ENCODE results near the gene PARP15.

DNA sequence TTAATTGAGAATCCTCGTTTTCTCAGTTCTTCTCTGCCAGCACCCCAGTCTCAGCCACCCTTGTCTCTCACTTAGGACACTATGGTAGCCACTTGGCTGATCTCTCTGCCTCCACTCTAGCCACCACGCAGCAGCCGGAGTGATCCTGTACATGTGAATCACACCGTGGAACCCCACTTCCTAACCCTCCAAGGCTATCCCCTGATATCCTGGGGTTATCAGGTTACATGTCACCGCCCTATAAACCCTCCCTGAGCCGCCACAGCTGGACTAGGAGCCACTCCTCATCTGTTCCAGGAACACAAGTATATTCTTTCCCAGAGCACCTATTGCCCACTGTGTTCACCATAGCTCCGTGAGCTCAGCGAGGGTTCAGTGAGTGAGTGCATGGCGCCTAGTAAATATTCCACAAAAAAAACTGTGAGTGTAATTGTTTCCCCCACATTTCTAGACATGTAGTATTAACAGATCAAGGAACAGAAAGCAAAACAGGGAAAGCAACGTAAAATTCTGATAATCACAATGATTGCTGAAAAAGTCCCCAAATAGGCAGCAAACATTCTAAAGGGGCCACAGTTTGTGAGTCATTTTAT is 102.5 kb downstream of the PARP15 start:
- TF ChIP-seq POLR2AphosphoS5 (IDR thresholded peaks at IDR 0.05) = no peak
- TF ChIP-seq, protein P1, sequence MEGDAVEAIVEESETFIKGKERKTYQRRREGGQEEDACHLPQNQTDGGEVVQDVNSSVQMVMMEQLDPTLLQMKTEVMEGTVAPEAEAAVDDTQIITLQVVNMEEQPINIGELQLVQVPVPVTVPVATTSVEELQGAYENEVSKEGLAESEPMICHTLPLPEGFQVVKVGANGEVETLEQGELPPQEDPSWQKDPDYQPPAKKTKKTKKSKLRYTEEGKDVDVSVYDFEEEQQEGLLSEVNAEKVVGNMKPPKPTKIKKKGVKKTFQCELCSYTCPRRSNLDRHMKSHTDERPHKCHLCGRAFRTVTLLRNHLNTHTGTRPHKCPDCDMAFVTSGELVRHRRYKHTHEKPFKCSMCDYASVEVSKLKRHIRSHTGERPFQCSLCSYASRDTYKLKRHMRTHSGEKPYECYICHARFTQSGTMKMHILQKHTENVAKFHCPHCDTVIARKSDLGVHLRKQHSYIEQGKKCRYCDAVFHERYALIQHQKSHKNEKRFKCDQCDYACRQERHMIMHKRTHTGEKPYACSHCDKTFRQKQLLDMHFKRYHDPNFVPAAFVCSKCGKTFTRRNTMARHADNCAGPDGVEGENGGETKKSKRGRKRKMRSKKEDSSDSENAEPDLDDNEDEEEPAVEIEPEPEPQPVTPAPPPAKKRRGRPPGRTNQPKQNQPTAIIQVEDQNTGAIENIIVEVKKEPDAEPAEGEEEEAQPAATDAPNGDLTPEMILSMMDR (IDR thresholded peaks at IDR 0.05) = no peak
